ENCODE data around the gene RNF123.

RNF123 gene

GRCh38 chr3:49718858-49719213 lies 29.5 kb downstream of the RNF123 start:
- no peak for ATAC-seq
- TF ChIP-seq ZNF70 (CRISPR knock-in tag; IDR thresholded peaks at IDR 0.05): no peak
- no peak for TF ChIP-seq ISL1 (CRISPR knock-in tag; IDR thresholded peaks at IDR 0.05)
- TF ChIP-seq CREB5 (CRISPR knock-in tag; IDR thresholded peaks at IDR 0.05; ENCODE audit: low read depth): no peak
- no peak for TF ChIP-seq ZNF565 (CRISPR knock-in tag; conservative IDR thresholded peaks at IDR 0.05; ENCODE audit: low read depth)
- no peak for TF ChIP-seq TOX (CRISPR knock-in tag; IDR thresholded peaks at IDR 0.05; ENCODE audit: borderline replicate concordance)
- TF ChIP-seq SNAI2 (CRISPR knock-in tag; IDR thresholded peaks at IDR 0.05): no peak
- TF ChIP-seq PPARA (CRISPR knock-in tag; IDR thresholded peaks at IDR 0.05; ENCODE audit: borderline replicate concordance): no peak

- ATAC-seq: peak; percentile 78
Measured at GRCh38 chr3:49719214-49719884, 30.0 kb downstream of the RNF123 start, which contains the start of gene AMIGO3. TSS of gene AMIGO3 (minus strand) at chr3:49719684. CDS start at chr3:49719465, 219 bp downstream.

GRCh38 chr3:49720855-49721595 lies 31.7 kb downstream of the RNF123 start:
- ATAC-seq: no peak
- TF ChIP-seq ZC3H10 (CRISPR knock-in tag; IDR thresholded peaks at IDR 0.05) (no peak), RARB (CRISPR knock-in tag; IDR thresholded peaks at IDR 0.05) (no peak)

More at GRCh38 chr3:49719214-49719884, 30.0 kb downstream of the RNF123 start, which contains the start of gene AMIGO3:
- no peak for TF ChIP-seq ZFP3 (CRISPR knock-in tag; IDR thresholded peaks at IDR 0.05)
- 0 out of 2 replicates have a peak, but pooled peaks have one; percentile 20 for TF ChIP-seq GLIS3 (CRISPR knock-in tag; IDR thresholded peaks at IDR 0.05)
- TF ChIP-seq BACH2 (CRISPR knock-in tag; IDR thresholded peaks at IDR 0.05; ENCODE audit: borderline replicate concordance): no peak
- TF ChIP-seq RARB (CRISPR knock-in tag; IDR thresholded peaks at IDR 0.05): no peak
- 0 out of 2 replicates have a peak, but pooled peaks have one; percentile 20 for TF ChIP-seq TOX (CRISPR knock-in tag; IDR thresholded peaks at IDR 0.05; ENCODE audit: borderline replicate concordance)
- no peak for TF ChIP-seq ZNF8 (CRISPR knock-in tag; IDR thresholded peaks at IDR 0.05)
- no peak for TF ChIP-seq CSRNP3 (CRISPR knock-in tag; IDR thresholded peaks at IDR 0.05)
- no peak for TF ChIP-seq ZFP30 (CRISPR knock-in tag; IDR thresholded peaks at IDR 0.05)
- TF ChIP-seq OSR1 (CRISPR knock-in tag; IDR thresholded peaks at IDR 0.05): no peak
- TF ChIP-seq ESRRG (CRISPR knock-in tag; IDR thresholded peaks at IDR 0.05): no peak
- TF ChIP-seq ZNF70 (CRISPR knock-in tag; IDR thresholded peaks at IDR 0.05): peak; percentile 47; the same call in 1 of the 2 replicates
- TF ChIP-seq PATZ1 (CRISPR knock-in tag; IDR thresholded peaks at IDR 0.05; ENCODE audit: borderline replicate concordance): no peak
- no peak for TF ChIP-seq POU6F1 (CRISPR knock-in tag; IDR thresholded peaks at IDR 0.05; ENCODE audit: borderline replicate concordance, low read depth)
- no peak for TF ChIP-seq ARNTL (CRISPR knock-in tag; IDR thresholded peaks at IDR 0.05; ENCODE audit: borderline replicate concordance, low read depth)
- TF ChIP-seq ZNF565 (CRISPR knock-in tag; conservative IDR thresholded peaks at IDR 0.05; ENCODE audit: low read depth): no peak

GRCh38 chr3:49721596-49721895 lies 32.2 kb downstream of the RNF123 start:
- no peak for ATAC-seq
- TF ChIP-seq ISL1 (CRISPR knock-in tag; IDR thresholded peaks at IDR 0.05) (no peak), PATZ1 (CRISPR knock-in tag; IDR thresholded peaks at IDR 0.05; ENCODE audit: borderline replicate concordance) (no peak), TOX (CRISPR knock-in tag; IDR thresholded peaks at IDR 0.05; ENCODE audit: borderline replicate concordance) (no peak), TSHZ2 (CRISPR knock-in tag; IDR thresholded peaks at IDR 0.05) (no peak), POU6F1 (CRISPR knock-in tag; IDR thresholded peaks at IDR 0.05; ENCODE audit: borderline replicate concordance, low read depth) (no peak), PPARA (CRISPR knock-in tag; IDR thresholded peaks at IDR 0.05; ENCODE audit: borderline replicate concordance) (no peak)
